Measurements from ENCODE around the gene GHSR.

Gene GHSR

GRCh38 chr3:172397716-172398405, 50.4 kb downstream of the GHSR start:
- Histone ChIP-seq H3K36me3 (replicated peaks in 1 of 2; ENCODE audit: control insufficient read depth in 2 of 2, insufficient read depth in 2 of 2, low read length in 2 of 2) (peaks cover 4 to 56% of the 10 kb centered on the region in 2 donors), H3K27me3 (ENCODE audit: control insufficient read depth in 3 of 3, insufficient read depth in 3 of 3, low read depth in 1 of 3, low read length in 3 of 3) (no peaks in the 10 kb centered on the region), H4K8ac (ENCODE audit: low read depth, low read length) (no peak overlapping the region), H4K91ac (ENCODE audit: low read depth, low read length, poor library complexity) (no peak overlapping the region), H3K27ac (replicated peaks; ENCODE audit: low read length) (no peak overlapping the region), H3K14ac (ENCODE audit: low read length) (no peak overlapping the region), H2BK120ac (ENCODE audit: low read depth, low read length) (no peak overlapping the region), H3K4me3 (ENCODE audit: low read length in 2 of 2) (no peak overlapping the region), H2BK12ac (ENCODE audit: low read length) (no peak overlapping the region), H3K9me3 (replicated peaks in 1 of 2; ENCODE audit: control insufficient read depth in 2 of 2, insufficient read depth in 1 of 2, low read depth in 1 of 2, low read length in 2 of 2) (peaks cover 0 to 1% of the 10 kb centered on the region in 2 donors), H3K18ac (ENCODE audit: low read length) (no peak overlapping the region), H3K23ac (ENCODE audit: low read depth, low read length, poor library complexity) (no peak overlapping the region), H2BK15ac (ENCODE audit: low read length) (no peak overlapping the region), H2AK5ac (ENCODE audit: low read depth, low read length) (no peak overlapping the region), H2AFZ (ENCODE audit: low read length) (no peak overlapping the region), H3K4me1 (ENCODE audit: control insufficient read depth in 2 of 2, insufficient read depth in 1 of 2, low read depth in 1 of 2, low read length in 2 of 2) (peaks cover 0 to 2% of the 10 kb centered on the region in 2 donors), H3K79me1 (ENCODE audit: low read depth, low read length) (no peaks in the 10 kb centered on the region), H3K4me2 (ENCODE audit: insufficient read depth, low read length, poor library complexity, severe bottlenecking) (no peak overlapping the region), H3K4ac (ENCODE audit: low read length) (no peak overlapping the region), H3K9ac (ENCODE audit: low read depth, low read length, poor library complexity) (no peak overlapping the region), H2BK5ac (ENCODE audit: low read length) (no peak overlapping the region)
- no peak for DNase-seq (ENCODE audit: low spot score)
- WGBS, 2 donors (ENCODE audit: extremely low coverage in 2 of 2, insufficient read length in 2 of 2, insufficient replicate concordance in 1 of 2), result no CpG with 5 or more reads among the region's 1 CpG

- H4K8ac ChIP-seq (ENCODE audit: low read depth, low read length), result no peak overlapping the region
- H3K36me3 ChIP-seq (replicated peaks in 1 of 2; ENCODE audit: control insufficient read depth in 2 of 2, insufficient read depth in 2 of 2, low read length in 2 of 2), result peaks cover 4 to 52% of the 10 kb centered on the region in 2 donors
- no peak overlapping the region for H3K27ac ChIP-seq (replicated peaks; ENCODE audit: low read length)
- H2AFZ ChIP-seq (ENCODE audit: low read length), result no peak overlapping the region
- H3K14ac ChIP-seq (ENCODE audit: low read length), result no peak overlapping the region
- H3K27me3 ChIP-seq (ENCODE audit: control insufficient read depth in 3 of 3, insufficient read depth in 3 of 3, low read depth in 1 of 3, low read length in 3 of 3), result no peaks in the 10 kb centered on the region
- peaks cover 2 to 4% of the 10 kb centered on the region in 2 donors for H3K4me1 ChIP-seq (ENCODE audit: control insufficient read depth in 2 of 2, insufficient read depth in 1 of 2, low read depth in 1 of 2, low read length in 2 of 2)
- no peak overlapping the region for H2BK5ac ChIP-seq (ENCODE audit: low read length)
- H3K4me3 ChIP-seq (ENCODE audit: low read length in 2 of 2), result no peak overlapping the region
- H4K91ac ChIP-seq (ENCODE audit: low read depth, low read length, poor library complexity), result no peak overlapping the region
- H2BK15ac ChIP-seq (ENCODE audit: low read length), result no peak overlapping the region
- H3K79me1 ChIP-seq (ENCODE audit: low read depth, low read length), result no peaks in the 10 kb centered on the region
- no peak overlapping the region for H2AK5ac ChIP-seq (ENCODE audit: low read depth, low read length)
- no CpG with 5 or more reads among the region's 7 CpGs for WGBS, 2 donors (ENCODE audit: extremely low coverage in 2 of 2, insufficient read length in 2 of 2, insufficient replicate concordance in 1 of 2)
- no peak overlapping the region for H3K4me2 ChIP-seq (ENCODE audit: insufficient read depth, low read length, poor library complexity, severe bottlenecking)
- no peak overlapping the region for H2BK120ac ChIP-seq (ENCODE audit: low read depth, low read length)
- DNase-seq (ENCODE audit: low spot score), result no peak
- no peak overlapping the region for H3K23ac ChIP-seq (ENCODE audit: low read depth, low read length, poor library complexity)
- no peak overlapping the region for H2BK12ac ChIP-seq (ENCODE audit: low read length)
- no peak overlapping the region for H3K18ac ChIP-seq (ENCODE audit: low read length)
- no peaks in the 10 kb centered on the region for H3K9me3 ChIP-seq (replicated peaks in 1 of 2; ENCODE audit: control insufficient read depth in 2 of 2, insufficient read depth in 1 of 2, low read depth in 1 of 2, low read length in 2 of 2)
- H3K9ac ChIP-seq (ENCODE audit: low read depth, low read length, poor library complexity), result no peak overlapping the region
- no peak overlapping the region for H3K4ac ChIP-seq (ENCODE audit: low read length)
Measured at GRCh38 chr3:172396400-172396799, 51.9 kb downstream of the GHSR start.

GRCh38 chr3:172394692-172395091, 53.6 kb downstream of the GHSR start:
- no CpG with 5 or more reads among the region's 2 CpGs for WGBS, 2 donors (ENCODE audit: extremely low coverage in 2 of 2, insufficient read length in 2 of 2, insufficient replicate concordance in 1 of 2)
- H4K8ac ChIP-seq (ENCODE audit: low read depth, low read length), result no peak overlapping the region
- H3K27me3 ChIP-seq (ENCODE audit: control insufficient read depth in 3 of 3, insufficient read depth in 3 of 3, low read depth in 1 of 3, low read length in 3 of 3), result no peaks in the 10 kb centered on the region

More at GRCh38 chr3:172394692-172395091, 53.6 kb downstream of the GHSR start:
- H3K4me3 ChIP-seq (ENCODE audit: low read length in 2 of 2), result no peak overlapping the region
- no peak overlapping the region for H2BK120ac ChIP-seq (ENCODE audit: low read depth, low read length)
- no peak overlapping the region for H3K9ac ChIP-seq (ENCODE audit: low read depth, low read length, poor library complexity)
- no peak overlapping the region for H2BK5ac ChIP-seq (ENCODE audit: low read length)
- DNase-seq (ENCODE audit: low spot score), result no peak
- H3K27ac ChIP-seq (replicated peaks; ENCODE audit: low read length), result no peak overlapping the region
- no peak overlapping the region for H3K14ac ChIP-seq (ENCODE audit: low read length)
- H3K18ac ChIP-seq (ENCODE audit: low read length), result no peak overlapping the region
- H3K9me3 ChIP-seq (replicated peaks in 1 of 2; ENCODE audit: control insufficient read depth in 2 of 2, insufficient read depth in 1 of 2, low read depth in 1 of 2, low read length in 2 of 2), result no peaks in the 10 kb centered on the region
- H2BK15ac ChIP-seq (ENCODE audit: low read length), result no peak overlapping the region
- H3K23ac ChIP-seq (ENCODE audit: low read depth, low read length, poor library complexity), result no peak overlapping the region
- H3K79me1 ChIP-seq (ENCODE audit: low read depth, low read length), result no peaks in the 10 kb centered on the region
- H3K4ac ChIP-seq (ENCODE audit: low read length), result no peak overlapping the region
- no peak overlapping the region for H2AK5ac ChIP-seq (ENCODE audit: low read depth, low read length)
- peaks cover 4 to 39% of the 10 kb centered on the region in 2 donors for H3K36me3 ChIP-seq (replicated peaks in 1 of 2; ENCODE audit: control insufficient read depth in 2 of 2, insufficient read depth in 2 of 2, low read length in 2 of 2)
- no peak overlapping the region for H2AFZ ChIP-seq (ENCODE audit: low read length)
- peaks cover 2 to 6% of the 10 kb centered on the region in 2 donors for H3K4me1 ChIP-seq (ENCODE audit: control insufficient read depth in 2 of 2, insufficient read depth in 1 of 2, low read depth in 1 of 2, low read length in 2 of 2)
- H3K4me2 ChIP-seq (ENCODE audit: insufficient read depth, low read length, poor library complexity, severe bottlenecking), result no peak overlapping the region
- H4K91ac ChIP-seq (ENCODE audit: low read depth, low read length, poor library complexity), result no peak overlapping the region
- H2BK12ac ChIP-seq (ENCODE audit: low read length), result no peak overlapping the region
